Glomerular endothelial cell (primary cell): ENCODE data around the gene NPDC1. TPM values are rescaled to one million over a fixed set of nuclear protein-coding genes. Genes with fewer than 3 reads are reported as not detected.

Experiments
- DNase-seq: peaks from one replicate; pipeline ENCODE4 v3.0.0-alpha.2; 2011; ENCODE audit warnings: low read depth, low spot score; ENCODE audit errors: extremely low read depth
- total RNA-seq: library from RNA; depleted of rRNA; stranded (reverse); fragments of >200 nt; gene quantifications from 2 replicates; pipeline ENCODE4 v1.2.3, GENCODE V29; 2015

NPDC1 gene
- total RNA-seq, 1 donor from 2014 or later: 250 TPM

- no peak for DNase-seq
Observed at GRCh38 chr9:137028263-137029057, 17.5 kb downstream of the NPDC1 start.

GRCh38 chr9:137027369-137028262 lies 18.4 kb downstream of the NPDC1 start, which contains the start of gene ABCA2:
ABCA2 (minus strand) TSS chr9:137028237; CDS start chr9:137028140, 97 bp downstream.
- DNase-seq: no peak

GRCh38 chr9:137026828-137027227 lies 19.1 kb downstream of the NPDC1 start:
- DNase-seq: no peak

GRCh38 chr9:137026384-137026783 lies 19.6 kb downstream of the NPDC1 start:
- no peak for DNase-seq

GRCh38 chr9:137025517-137025966 lies 20.4 kb downstream of the NPDC1 start:
- no peak for DNase-seq

GRCh38 chr9:137023583-137023991 lies 22.4 kb downstream of the NPDC1 start:
- no peak for DNase-seq

GRCh38 chr9:137023157-137023556 lies 22.8 kb downstream of the NPDC1 start:
- DNase-seq: no peak

GRCh38 chr9:137022662-137023008 lies 23.3 kb downstream of the NPDC1 start:
- no peak for DNase-seq

- DNase-seq: no peak
Observed at GRCh38 chr9:137021979-137022661, 23.9 kb downstream of the NPDC1 start.

GRCh38 chr9:137021568-137021978 lies 24.4 kb downstream of the NPDC1 start:
- DNase-seq: no peak

GRCh38 chr9:137020771-137021567 lies 25.0 kb downstream of the NPDC1 start:
- no peak for DNase-seq

GRCh38 chr9:137019891-137020683 lies 25.9 kb downstream of the NPDC1 start:
- no peak for DNase-seq

- no peak for DNase-seq
Observed at GRCh38 chr9:137018761-137019559, 27.0 kb downstream of the NPDC1 start.

- DNase-seq: no peak
Observed at GRCh38 chr9:137017791-137018497, 28.0 kb downstream of the NPDC1 start.

GRCh38 chr9:137017071-137017470 lies 28.9 kb downstream of the NPDC1 start:
- DNase-seq: no peak

- no peak for DNase-seq
Observed at GRCh38 chr9:137016436-137016835, 29.5 kb downstream of the NPDC1 start.

- DNase-seq: no peak
Observed at GRCh38 chr9:137015976-137016375, 30.0 kb downstream of the NPDC1 start.

- DNase-seq: no peak
Observed at GRCh38 chr9:137015540-137015930, 30.4 kb downstream of the NPDC1 start.
